K562 (cell line): ENCODE results near the gene ARHGAP15. TPM values are rescaled to one million over a fixed set of nuclear protein-coding genes. Genes with fewer than 3 reads are reported as not detected.

Source experiments
- ATAC-seq: fragments of 200-7000 bp; cut with Tn5 transposase; 3 replicates; pipeline ENCODE4 v1.9.1; 2020; ENCODE audit warnings: moderate library complexity
- BruUV-seq: library from RNA; stranded (reverse); fragments of 400-500 nt; replicated peaks from 2 replicates; lab custom pipeline; 2021; lab: Mats Ljungman, UMichigan
- CTCF ChIA-PET: fragments of 300-600 bp; formaldehyde crosslinking; extraction: SDS; loops from one replicate; lab custom pipeline; 2021; ENCODE audit warnings: low intra/inter-chr PET ratio; lab: Yijun Ruan, JAX
- POLR2A ChIA-PET: fragments of 300-600, 350-650 bp; sonication (Branson Sonifier 250); formaldehyde crosslinking; extraction: SDS; loops from one replicate; lab custom pipeline; 2021; ENCODE audit warnings: antibody characterized with exemption, inconsistent platforms; lab: Yijun Ruan, JAX
- DNase-seq, 4 experiments: peaks; one replicate each; pipeline versions ENCODE4 v3.0.0 to v3.0.0-alpha.2; 2011 to 2018; ENCODE audit warnings: low spot score in 3 of 4, mixed read lengths in 3 of 4; ENCODE audit errors: extremely low read depth in 1 of 4
- FAIRE-seq: peaks from 2 replicates; lab custom pipeline; 2011; peaks lifted over from hg19 to GRCh38; lab: Jason Lieb, UNC
- H2AFZ ChIP-seq: 2 replicates; pipeline ENCODE4 v1.6.0; 2011; ENCODE audit warnings: low read depth, low read length, control low read depth, inconsistent platforms
- H3K27ac ChIP-seq: fragments of 200-600 bp; 3 replicates; pipeline ENCODE4 v1.8.0; 2011; ENCODE audit warnings: low read depth, mild to moderate bottlenecking, control low read depth, inconsistent platforms, low read length, moderate library complexity, mixed read lengths; ENCODE audit errors: extremely low read depth
- H3K27me3 ChIP-seq, 2 experiments: fragments of 300-600 bp in 1 of 2; 2 replicates in 1 of 2; 3 replicates in 1 of 2; pipeline versions ENCODE4 v1.6.0 to v1.8.0; 2011; ENCODE audit warnings: inconsistent platforms in 2 of 2, low read length in 2 of 2, mild to moderate bottlenecking in 1 of 2, mixed read lengths in 1 of 2, moderate library complexity in 1 of 2; ENCODE audit not compliant: control insufficient read depth in 2 of 2, insufficient read depth in 2 of 2
- H3K36me3 ChIP-seq: fragments of 300-600 bp; 3 replicates; pipeline ENCODE4 v1.8.0; 2011; ENCODE audit warnings: mild to moderate bottlenecking, low read length, inconsistent platforms; ENCODE audit not compliant: control insufficient read depth, insufficient read depth
- H3K4me1 ChIP-seq, 2 experiments: fragments of 200-600 bp in 1 of 2; replicated peaks in 1 of 2; 2 replicates in 1 of 2; 3 replicates in 1 of 2; pipeline versions ENCODE4 v1.5.1 to v1.8.0; 2011; ENCODE audit warnings: inconsistent platforms in 2 of 2, low read length in 2 of 2, mild to moderate bottlenecking in 1 of 2, mixed read lengths in 1 of 2, moderate library complexity in 1 of 2; ENCODE audit not compliant: control insufficient read depth in 2 of 2, insufficient read depth in 2 of 2
- H3K4me2 ChIP-seq: 2 replicates; pipeline ENCODE4 v1.6.1; 2011; ENCODE audit warnings: low read length, control low read depth, inconsistent platforms, mixed read lengths; ENCODE audit not compliant: insufficient read depth
- H3K4me3 ChIP-seq: fragments of 200-600 bp; sonication (generic), shearing (Covaris generic); 2 replicates; pipeline ENCODE4 v1.5.1; 2016; ENCODE audit warnings: control low read depth, inconsistent platforms
- H3K79me2 ChIP-seq: fragments of 200-600 bp; 3 replicates; pipeline ENCODE4 v1.8.0; 2011; ENCODE audit warnings: low read length, inconsistent platforms; ENCODE audit not compliant: control insufficient read depth, insufficient read depth
- H3K9ac ChIP-seq, 2 experiments: 2 replicates each; pipeline versions ENCODE4 v1.6.0 to v1.6.1; 2011; ENCODE audit warnings: low read depth in 2 of 2, low read length in 2 of 2, control low read depth in 1 of 2, inconsistent platforms in 1 of 2, mild to moderate bottlenecking in 1 of 2, mixed read lengths in 1 of 2; ENCODE audit not compliant: insufficient read depth in 1 of 2
- H3K9me1 ChIP-seq: one replicate; pipeline ENCODE4 v1.6.0; 2011; ENCODE audit warnings: inconsistent platforms, mild to moderate bottlenecking, low read length, moderate library complexity; ENCODE audit not compliant: control insufficient read depth, insufficient read depth
- H3K9me3 ChIP-seq: replicated peaks from 2 replicates; pipeline ENCODE4 v1.5.1; 2011; ENCODE audit warnings: low read depth, low read length, inconsistent platforms; ENCODE audit not compliant: control insufficient read depth, insufficient read depth
- H4K20me1 ChIP-seq: replicated peaks from 2 replicates; pipeline ENCODE4 v1.6.1; 2011; ENCODE audit warnings: low read length, inconsistent platforms, mixed read lengths; ENCODE audit not compliant: control insufficient read depth, insufficient read depth
- CEBPG ChIP-seq, 3 experiments: fragments of 200-800 bp in 1 of 3; sonication (Bioruptor generic) in 1 of 3; sonication (generic) in 1 of 3; formaldehyde crosslinking in 1 of 3; IDR thresholded peaks in 2 of 3; conservative IDR thresholded peaks in 1 of 3; 2 replicates each; pipeline versions ENCODE4 v1.6.1 to v1.8.0; 2016 to 2022; ENCODE audit warnings: missing compliant biosample characterization in 2 of 3, missing genetic modification characterization in 2 of 3, mild to moderate bottlenecking in 1 of 3, missing genetic modification reagents in 1 of 3
- HSF4 ChIP-seq: fragments of 250-450 bp; sonication (Bioruptor Pico); IDR thresholded peaks from 2 replicates; pipeline ENCODE4 v2.1.2; 2022; ENCODE audit warnings: mild to moderate bottlenecking, moderate library complexity, borderline replicate concordance
- MXI1 ChIP-seq: IDR thresholded peaks from 2 replicates; pipeline ENCODE4 v1.6.1; 2011; ENCODE audit warnings: low read depth, mild to moderate bottlenecking, improper control_type of control experiment, low read length
- NCOA2 ChIP-seq, 2 experiments: fragments of 450-650 bp; IDR thresholded peaks; 2 replicates each; pipeline ENCODE4 v1.6.1; 2018; ENCODE audit warnings: mild to moderate bottlenecking in 2 of 2, moderate library complexity in 1 of 2; ENCODE audit not compliant: partially characterized antibody in 2 of 2
- PCBP2 ChIP-seq: fragments of 200-400 bp; formaldehyde crosslinking; IDR thresholded peaks from 2 replicates; pipeline ENCODE4 v1.6.1; 2018; ENCODE audit warnings: low read length, low read depth, mild to moderate bottlenecking, moderate library complexity; ENCODE audit not compliant: poor library complexity, severe bottlenecking
- ZNF507 ChIP-seq: conservative IDR thresholded peaks from 2 replicates; pipeline ENCODE4 v1.6.1; 2017; ENCODE audit warnings: missing genetic modification characterization, missing compliant biosample characterization
- WGBS: fragments of 100-300 bp; shearing (Covaris generic); methylation state at CpG from one replicate; pipeline ENCODE4 v1.1.6; 2016; ENCODE audit warnings: low coverage, mixed read lengths; ENCODE audit not compliant: insufficient coverage; ENCODE audit errors: missing lambda C conversion rate; 5-methylcytosine and 5-hydroxymethylcytosine counted together
- in situ Hi-C: fragments of 300-500 bp; cut with MboI; formaldehyde crosslinking; loops from 4 replicates; pipeline ENCODE4 v1.15.0; 2018; ENCODE audit warnings: inconsistent platforms, mixed read lengths
- intact Hi-C: fragments of 100-400 bp; cut with micrococcal nuclease; formaldehyde crosslinking; loops from 2 replicates; pipeline ENCODE4 v1.14.2; 2022
- polyA plus RNA-seq, 8 experiments: library from polyadenylated mRNA; depleted of rRNA in 4 of 8; stranded (reverse) in 5 of 8; unstranded in 3 of 8; fragments of >200 nt; fragmentation: Nextera tagmentation in 2 of 8; fragmentation: Illumina TruSeq in 1 of 8; extraction: Ambion mirVana in 2 of 8; extraction: Trizol in 1 of 8; gene quantifications; 2 replicates each; pipeline versions ENCODE4 v1.2.1 to v1.2.3, GENCODE V29; 2011 to 2014; ENCODE audit warnings: inconsistent platforms in 1 of 8, missing spikeins in 1 of 8
- total RNA-seq, 7 experiments: library from RNA; depleted of rRNA in 6 of 7; stranded (reverse); fragments of >200 nt in 6 of 7; fragmentation: Illumina TruSeq in 2 of 7; extraction: Trizol in 2 of 7; gene quantifications; 2 replicates each; pipeline versions ENCODE4 v1.2.1 to v1.2.3, GENCODE V29; 2011 to 2021; ENCODE audit warnings: low replicate concordance in 1 of 7
- TF ChIP-seq, protein P1 (sequence below): IDR thresholded peaks from 3 replicates; pipeline ENCODE4 v1.6.1; 2011; ENCODE audit warnings: borderline replicate concordance, mild to moderate bottlenecking, moderate library complexity; ENCODE audit not compliant: insufficient read length; ENCODE audit errors: extremely low read depth

The ARHGAP15 gene
- total and polyA plus RNA-seq, 9 of the 15 experiments (the other 6 are each of a cell fraction or from before 2014, with no cell fraction given) = 1.5 to 17.9 (median 7.9) TPM

DNA sequence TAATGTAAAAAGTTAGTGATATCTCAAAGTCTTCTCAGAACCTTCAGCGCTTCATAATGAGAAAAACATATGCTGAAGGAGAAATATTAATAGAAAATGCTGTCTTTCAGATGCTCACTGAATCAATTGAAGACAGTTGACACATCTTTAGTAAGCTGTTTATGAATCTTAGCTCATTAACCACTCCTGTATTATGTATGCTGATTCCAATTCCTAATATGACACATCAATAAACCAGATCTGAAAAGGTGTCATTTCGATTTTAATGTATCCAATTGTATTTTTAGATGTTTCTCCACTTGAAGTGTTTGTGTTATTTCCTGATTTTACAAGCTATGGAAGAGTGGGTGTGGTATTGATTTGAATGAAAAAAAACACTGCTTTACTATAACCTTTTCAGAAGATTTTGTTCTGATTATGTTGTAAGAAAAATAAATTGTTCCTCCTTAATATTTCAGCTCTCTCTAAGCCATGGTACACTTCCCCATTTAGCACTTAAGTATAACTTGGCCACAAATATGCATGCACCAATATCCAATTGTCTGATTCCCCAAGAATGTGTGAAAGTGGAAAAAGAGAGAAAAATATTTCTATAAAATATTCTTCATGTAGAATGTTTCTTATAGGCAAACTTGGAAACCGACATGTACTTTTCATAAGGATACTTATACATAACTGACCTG is 569.8 kb downstream of the ARHGAP15 start:
- DNase-seq (no peak), FAIRE-seq (no peak), ATAC-seq (no peak)
- intact Hi-C loops (no loop called here), in situ Hi-C loops (no loop called here)
- Histone ChIP-seq H4K20me1 (no peaks in the 10 kb centered on the region), H3K79me2 (no peaks in the 10 kb centered on the region), H2AFZ (no peak overlapping the region), H3K27ac (no peak overlapping the region), H3K9ac (no peak overlapping the region), H3K4me2 (no peak overlapping the region), H3K4me1 (peaks cover 0 to 18% of the 10 kb centered on the region in 2 experiments; a peak in 3 of 5 replicates), H3K27me3 (no peaks in the 10 kb centered on the region), H3K9me3 (no peaks in the 10 kb centered on the region), H3K36me3 (no peaks in the 10 kb centered on the region), H3K4me3 (no peak overlapping the region), H3K9me1 (no peaks in the 10 kb centered on the region)
- 11% methylated on average over 3 of the region's 3 CpGs for WGBS
- TF ChIP-seq CEBPG (CRISPR knock-in tag; IDR thresholded peaks at IDR 0.05) (no peak), CEBPG (tag; conservative IDR thresholded peaks at IDR 0.05 in 1 of 2, IDR thresholded peaks at IDR 0.05 in 1 of 2) (no peak), HSF4 (CRISPR knock-in tag) (no peak), ZNF507 (tag) (no peak), NCOA2 (IDR thresholded peaks at IDR 0.05; ENCODE audit: partially characterized antibody in 2 of 2) (no peak), PCBP2 (no peak), MXI1 (no peak)
- TF ChIP-seq, protein P1, sequence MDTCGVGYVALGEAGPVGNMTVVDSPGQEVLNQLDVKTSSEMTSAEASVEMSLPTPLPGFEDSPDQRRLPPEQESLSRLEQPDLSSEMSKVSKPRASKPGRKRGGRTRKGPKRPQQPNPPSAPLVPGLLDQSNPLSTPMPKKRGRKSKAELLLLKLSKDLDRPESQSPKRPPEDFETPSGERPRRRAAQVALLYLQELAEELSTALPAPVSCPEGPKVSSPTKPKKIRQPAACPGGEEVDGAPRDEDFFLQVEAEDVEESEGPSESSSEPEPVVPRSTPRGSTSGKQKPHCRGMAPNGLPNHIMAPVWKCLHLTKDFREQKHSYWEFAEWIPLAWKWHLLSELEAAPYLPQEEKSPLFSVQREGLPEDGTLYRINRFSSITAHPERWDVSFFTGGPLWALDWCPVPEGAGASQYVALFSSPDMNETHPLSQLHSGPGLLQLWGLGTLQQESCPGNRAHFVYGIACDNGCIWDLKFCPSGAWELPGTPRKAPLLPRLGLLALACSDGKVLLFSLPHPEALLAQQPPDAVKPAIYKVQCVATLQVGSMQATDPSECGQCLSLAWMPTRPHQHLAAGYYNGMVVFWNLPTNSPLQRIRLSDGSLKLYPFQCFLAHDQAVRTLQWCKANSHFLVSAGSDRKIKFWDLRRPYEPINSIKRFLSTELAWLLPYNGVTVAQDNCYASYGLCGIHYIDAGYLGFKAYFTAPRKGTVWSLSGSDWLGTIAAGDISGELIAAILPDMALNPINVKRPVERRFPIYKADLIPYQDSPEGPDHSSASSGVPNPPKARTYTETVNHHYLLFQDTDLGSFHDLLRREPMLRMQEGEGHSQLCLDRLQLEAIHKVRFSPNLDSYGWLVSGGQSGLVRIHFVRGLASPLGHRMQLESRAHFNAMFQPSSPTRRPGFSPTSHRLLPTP = no peak
- POLR2A ChIA-PET = no interaction called here
- BruUV-seq = no TSS peak
- CTCF ChIA-PET = no interaction called here
